Esophagus squamous epithelium (tissue), 4 donors: ENCODE measurements around the gene MSH2.

Experiments
- POLR2A ChIP-seq, 4 donors: fragments of 450-650 bp; IDR thresholded peaks; one replicate each; pipeline ENCODE4 v1.6.1; 2017; ENCODE audit warnings: antibody characterized with exemption in 4 of 4, mild to moderate bottlenecking in 4 of 4, moderate library complexity in 3 of 4
- TF ChIP-seq, protein P1 (sequence below), 6 experiments: fragments of 450-650 bp in 4 of 6; fragments of 200-600 bp in 2 of 6; sonication (generic) in 2 of 6; IDR thresholded peaks; one replicate each; pipeline ENCODE4 v1.5.1; 2016 to 2019; ENCODE audit warnings: antibody characterized with exemption in 6 of 6, mild to moderate bottlenecking in 4 of 6, moderate library complexity in 4 of 6

DNA sequence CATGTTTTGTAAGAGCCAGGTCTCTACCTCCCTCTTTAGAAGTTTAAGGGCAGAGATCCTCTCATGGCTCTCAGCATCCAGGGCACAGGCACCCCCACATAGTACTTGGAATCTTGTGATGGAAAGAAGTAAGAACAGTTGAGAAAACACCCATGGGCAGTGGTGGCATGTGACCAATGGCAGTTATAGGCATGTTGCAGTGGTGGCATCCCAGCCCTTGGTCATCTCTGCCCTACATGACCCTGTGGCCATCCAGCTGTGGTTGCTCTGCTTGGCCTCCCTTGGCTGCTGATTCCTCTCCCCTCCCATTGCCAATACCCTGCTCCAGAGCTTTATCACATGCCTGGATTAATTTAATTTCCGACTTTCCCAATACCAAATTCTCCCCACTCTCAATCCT, 13.3 kb upstream of the MSH2 start:
- TF ChIP-seq, protein P1, sequence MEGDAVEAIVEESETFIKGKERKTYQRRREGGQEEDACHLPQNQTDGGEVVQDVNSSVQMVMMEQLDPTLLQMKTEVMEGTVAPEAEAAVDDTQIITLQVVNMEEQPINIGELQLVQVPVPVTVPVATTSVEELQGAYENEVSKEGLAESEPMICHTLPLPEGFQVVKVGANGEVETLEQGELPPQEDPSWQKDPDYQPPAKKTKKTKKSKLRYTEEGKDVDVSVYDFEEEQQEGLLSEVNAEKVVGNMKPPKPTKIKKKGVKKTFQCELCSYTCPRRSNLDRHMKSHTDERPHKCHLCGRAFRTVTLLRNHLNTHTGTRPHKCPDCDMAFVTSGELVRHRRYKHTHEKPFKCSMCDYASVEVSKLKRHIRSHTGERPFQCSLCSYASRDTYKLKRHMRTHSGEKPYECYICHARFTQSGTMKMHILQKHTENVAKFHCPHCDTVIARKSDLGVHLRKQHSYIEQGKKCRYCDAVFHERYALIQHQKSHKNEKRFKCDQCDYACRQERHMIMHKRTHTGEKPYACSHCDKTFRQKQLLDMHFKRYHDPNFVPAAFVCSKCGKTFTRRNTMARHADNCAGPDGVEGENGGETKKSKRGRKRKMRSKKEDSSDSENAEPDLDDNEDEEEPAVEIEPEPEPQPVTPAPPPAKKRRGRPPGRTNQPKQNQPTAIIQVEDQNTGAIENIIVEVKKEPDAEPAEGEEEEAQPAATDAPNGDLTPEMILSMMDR (IDR thresholded peaks at IDR 0.05): no peak
- no peak for TF ChIP-seq POLR2A (IDR thresholded peaks at IDR 0.05)
